GM12892 (cell line): ENCODE data around the gene GRM1.

ENCODE experiments used
- POLR2A ChIP-seq: IDR thresholded peaks from 2 replicates; pipeline ENCODE4 v1.6.1; 2011; ENCODE audit warnings: low read depth, low read length, control low read depth
- POLR2AphosphoS5 ChIP-seq: IDR thresholded peaks from 2 replicates; pipeline ENCODE4 v1.6.1; 2011; ENCODE audit warnings: low read depth, low read length, control low read depth
- TAF1 ChIP-seq: IDR thresholded peaks from 2 replicates; pipeline ENCODE4 v1.6.1; 2011; ENCODE audit warnings: low read depth, mild to moderate bottlenecking, control low read depth, low read length, borderline replicate concordance

GRCh38 chr6:146484411-146484810 lies 455.5 kb downstream of the GRM1 start:
- no peak for TF ChIP-seq POLR2A
- no peak for TF ChIP-seq TAF1
- no peak for TF ChIP-seq POLR2AphosphoS5
